HepG2 (cell line): ENCODE measurements around the gene TMEM79.

ENCODE experiments used
- AFF4 ChIP-seq: sonication (generic); formaldehyde crosslinking; IDR thresholded peaks from 2 replicates; pipeline ENCODE4 v1.4.0; 2020; ENCODE audit warnings: missing genetic modification reagents
- ASH2L ChIP-seq: fragments of 300-600, 200-600 bp; sonication (generic); IDR thresholded peaks from 2 replicates; pipeline ENCODE4 v1.7.0; 2017; ENCODE audit warnings: low read depth, mild to moderate bottlenecking, moderate library complexity, mixed read lengths, low read length; ENCODE audit not compliant: insufficient read length
- CREB1 ChIP-seq, 2 experiments: fragments of 450-650 bp in 1 of 2; IDR thresholded peaks; 2 replicates each; pipeline ENCODE4 v1.6.1; 2016 to 2017; ENCODE audit warnings: control low read depth in 1 of 2, mild to moderate bottlenecking in 1 of 2, missing compliant biosample characterization in 1 of 2, missing genetic modification characterization in 1 of 2
- CTCF ChIP-seq: sonication (generic); formaldehyde crosslinking; IDR thresholded peaks from 2 replicates; pipeline ENCODE4 v1.5.0; 2020; ENCODE audit warnings: mild to moderate bottlenecking, missing genetic modification reagents, moderate library complexity
- PBX3 ChIP-seq: sonication (generic); formaldehyde crosslinking; IDR thresholded peaks from 2 replicates; pipeline ENCODE4 v1.8.1; 2023; ENCODE audit warnings: missing genetic modification reagents, inconsistent platforms, borderline replicate concordance
- PHF21A ChIP-seq: sonication (generic); formaldehyde crosslinking; IDR thresholded peaks from 2 replicates; pipeline ENCODE4 v1.5.0; 2020; ENCODE audit warnings: mild to moderate bottlenecking, missing genetic modification reagents
- POLR2A ChIP-seq, 2 experiments: IDR thresholded peaks; 2 replicates each; pipeline ENCODE4 v1.6.1; 2011; ENCODE audit warnings: low read depth in 2 of 2, low read length in 2 of 2, mild to moderate bottlenecking in 1 of 2, moderate library complexity in 1 of 2; ENCODE audit not compliant: insufficient read depth in 1 of 2
- TAF1 ChIP-seq: sonication (generic); formaldehyde crosslinking; IDR thresholded peaks from 2 replicates; pipeline ENCODE4 v1.4.0; 2020; ENCODE audit warnings: missing genetic modification reagents
- ZNF121 ChIP-seq: sonication (generic); formaldehyde crosslinking; IDR thresholded peaks from 2 replicates; pipeline ENCODE4 v1.5.0; 2020; ENCODE audit warnings: mild to moderate bottlenecking, missing genetic modification reagents
- ZNF749 ChIP-seq: sonication (generic); formaldehyde crosslinking; IDR thresholded peaks from 2 replicates; pipeline ENCODE4 v1.8.0; 2022; ENCODE audit warnings: mild to moderate bottlenecking, missing genetic modification reagents, moderate library complexity, borderline replicate concordance

- TF ChIP-seq CTCF: no peak
- TF ChIP-seq TAF1 (CRISPR knock-in tag): no peak
- TF ChIP-seq CREB1 (IDR thresholded peaks at IDR 0.05): no peak
- no peak for TF ChIP-seq CREB1 (CRISPR knock-in tag; IDR thresholded peaks at IDR 0.05)
- no peak for TF ChIP-seq AFF4 (CRISPR knock-in tag)
- no peak for TF ChIP-seq ASH2L
- no peak for TF ChIP-seq ZNF749 (CRISPR knock-in tag)
- no peak for TF ChIP-seq ZNF121 (CRISPR knock-in tag)
- no peak for TF ChIP-seq PHF21A (CRISPR knock-in tag)
- TF ChIP-seq POLR2A (IDR thresholded peaks at IDR 0.05; ENCODE audit: insufficient read depth in 1 of 2, low read depth in 2 of 2, low read length in 2 of 2): no peak
- no peak for TF ChIP-seq PBX3 (CRISPR knock-in tag)
Measured at GRCh38 chr1:156244712-156245111, 39.4 kb upstream of the TMEM79 start.
